OCI-LY3 (cell line): Measurements from ENCODE around the gene PLBD2.

Experiments used
- EZH2phosphoT487 ChIP-seq: fragments of 200-600 bp; shearing (Covaris generic); IDR thresholded peaks from 2 replicates; pipeline ENCODE4 v1.6.1; 2018; ENCODE audit warnings: antibody characterized with exemption, mixed run types, low read depth
- TF ChIP-seq, protein P1 (sequence below): fragments of 200-600, 300-600 bp; sonication (generic); IDR thresholded peaks from 2 replicates; pipeline ENCODE4 v1.5.1; 2014; ENCODE audit warnings: antibody characterized with exemption, low read length, low read depth

DNA sequence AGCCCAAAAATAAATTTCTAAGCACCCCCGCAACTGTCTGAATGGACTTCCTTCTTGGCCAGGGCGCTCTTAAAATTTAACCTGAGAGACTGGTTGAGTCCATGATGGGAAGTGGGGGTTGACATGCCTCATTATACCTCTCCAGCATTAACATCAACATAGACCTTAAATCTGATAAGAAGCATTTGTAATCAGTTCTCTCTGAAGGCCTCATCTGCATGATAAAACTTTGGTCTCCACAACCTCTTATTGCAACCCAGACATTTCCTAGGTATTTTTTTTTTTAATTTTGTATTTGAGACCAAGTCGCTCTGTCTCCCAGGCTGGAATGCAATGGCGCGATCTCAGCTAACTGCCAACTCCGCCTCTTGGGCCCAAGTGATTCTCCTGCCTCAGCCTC is 13.1 kb upstream of the PLBD2 start:
- TF ChIP-seq, protein P1, sequence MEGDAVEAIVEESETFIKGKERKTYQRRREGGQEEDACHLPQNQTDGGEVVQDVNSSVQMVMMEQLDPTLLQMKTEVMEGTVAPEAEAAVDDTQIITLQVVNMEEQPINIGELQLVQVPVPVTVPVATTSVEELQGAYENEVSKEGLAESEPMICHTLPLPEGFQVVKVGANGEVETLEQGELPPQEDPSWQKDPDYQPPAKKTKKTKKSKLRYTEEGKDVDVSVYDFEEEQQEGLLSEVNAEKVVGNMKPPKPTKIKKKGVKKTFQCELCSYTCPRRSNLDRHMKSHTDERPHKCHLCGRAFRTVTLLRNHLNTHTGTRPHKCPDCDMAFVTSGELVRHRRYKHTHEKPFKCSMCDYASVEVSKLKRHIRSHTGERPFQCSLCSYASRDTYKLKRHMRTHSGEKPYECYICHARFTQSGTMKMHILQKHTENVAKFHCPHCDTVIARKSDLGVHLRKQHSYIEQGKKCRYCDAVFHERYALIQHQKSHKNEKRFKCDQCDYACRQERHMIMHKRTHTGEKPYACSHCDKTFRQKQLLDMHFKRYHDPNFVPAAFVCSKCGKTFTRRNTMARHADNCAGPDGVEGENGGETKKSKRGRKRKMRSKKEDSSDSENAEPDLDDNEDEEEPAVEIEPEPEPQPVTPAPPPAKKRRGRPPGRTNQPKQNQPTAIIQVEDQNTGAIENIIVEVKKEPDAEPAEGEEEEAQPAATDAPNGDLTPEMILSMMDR, result no peak
- no peak for TF ChIP-seq EZH2phosphoT487
